WERI-Rb-1 (cell line): Measurements from ENCODE around the gene ZBTB20.

ENCODE experiments used
- DNase-seq: peaks from one replicate; pipeline ENCODE4 v3.0.0-alpha.2; 2020
- H3K27ac ChIP-seq: fragments of 250-450 bp; sonication (Bioruptor Pico); 2 replicates; pipeline ENCODE4 v1.5.1; 2020; ENCODE audit warnings: mild to moderate bottlenecking, moderate library complexity
- H3K27me3 ChIP-seq: fragments of 250-450 bp; sonication (Bioruptor Pico); 2 replicates; pipeline ENCODE4 v1.5.1; 2021; ENCODE audit warnings: mild to moderate bottlenecking, low read depth, moderate library complexity; ENCODE audit not compliant: insufficient read depth, severe bottlenecking
- H3K36me3 ChIP-seq: fragments of 250-450 bp; sonication (Bioruptor Pico); 2 replicates; pipeline ENCODE4 v1.5.1; 2020; ENCODE audit warnings: mild to moderate bottlenecking, moderate library complexity
- H3K4me3 ChIP-seq: 2 replicates; pipeline ENCODE4 v1.5.1; 2011; ENCODE audit warnings: low read depth, mild to moderate bottlenecking, control low read depth, low read length
- H3K9me3 ChIP-seq: fragments of 250-450 bp; sonication (Bioruptor Pico); 2 replicates; pipeline ENCODE4 v1.5.1; 2021; ENCODE audit warnings: mild to moderate bottlenecking, moderate library complexity; ENCODE audit not compliant: severe bottlenecking
- TF ChIP-seq, protein P1 (sequence below): IDR thresholded peaks from 2 replicates; pipeline ENCODE4 v1.5.1; 2011; ENCODE audit warnings: low read depth, mild to moderate bottlenecking, control low read depth, inconsistent platforms, low read length

ZBTB20 gene

DNA sequence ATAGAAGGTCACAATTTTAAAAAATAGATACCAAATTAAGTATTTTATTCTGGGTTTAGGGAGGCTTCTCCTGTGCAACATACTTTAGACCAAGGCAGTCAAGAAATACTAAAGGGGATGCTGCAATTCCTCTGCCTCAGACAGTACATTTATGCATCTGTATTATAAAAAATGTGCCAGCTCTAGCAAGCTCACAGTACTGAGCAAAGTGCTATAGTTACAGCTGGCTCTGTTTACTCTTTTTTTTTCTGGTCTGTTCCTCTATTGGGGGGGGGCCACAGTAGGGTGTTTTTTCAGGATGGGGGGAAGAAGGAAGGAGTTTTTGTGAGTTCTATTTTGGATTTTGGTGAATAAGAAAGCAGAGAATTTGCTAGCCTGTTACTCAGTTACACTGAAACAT lies 668.3 kb downstream of the ZBTB20 start:
- H3K27ac ChIP-seq: no peak overlapping the region
- TF ChIP-seq, protein P1, sequence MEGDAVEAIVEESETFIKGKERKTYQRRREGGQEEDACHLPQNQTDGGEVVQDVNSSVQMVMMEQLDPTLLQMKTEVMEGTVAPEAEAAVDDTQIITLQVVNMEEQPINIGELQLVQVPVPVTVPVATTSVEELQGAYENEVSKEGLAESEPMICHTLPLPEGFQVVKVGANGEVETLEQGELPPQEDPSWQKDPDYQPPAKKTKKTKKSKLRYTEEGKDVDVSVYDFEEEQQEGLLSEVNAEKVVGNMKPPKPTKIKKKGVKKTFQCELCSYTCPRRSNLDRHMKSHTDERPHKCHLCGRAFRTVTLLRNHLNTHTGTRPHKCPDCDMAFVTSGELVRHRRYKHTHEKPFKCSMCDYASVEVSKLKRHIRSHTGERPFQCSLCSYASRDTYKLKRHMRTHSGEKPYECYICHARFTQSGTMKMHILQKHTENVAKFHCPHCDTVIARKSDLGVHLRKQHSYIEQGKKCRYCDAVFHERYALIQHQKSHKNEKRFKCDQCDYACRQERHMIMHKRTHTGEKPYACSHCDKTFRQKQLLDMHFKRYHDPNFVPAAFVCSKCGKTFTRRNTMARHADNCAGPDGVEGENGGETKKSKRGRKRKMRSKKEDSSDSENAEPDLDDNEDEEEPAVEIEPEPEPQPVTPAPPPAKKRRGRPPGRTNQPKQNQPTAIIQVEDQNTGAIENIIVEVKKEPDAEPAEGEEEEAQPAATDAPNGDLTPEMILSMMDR: no peak
- DNase-seq: no peak
- H3K27me3 ChIP-seq: no peaks in the 10 kb centered on the region
- no peak overlapping the region for H3K4me3 ChIP-seq
- no peaks in the 10 kb centered on the region for H3K9me3 ChIP-seq
- no peaks in the 10 kb centered on the region for H3K36me3 ChIP-seq

DNA sequence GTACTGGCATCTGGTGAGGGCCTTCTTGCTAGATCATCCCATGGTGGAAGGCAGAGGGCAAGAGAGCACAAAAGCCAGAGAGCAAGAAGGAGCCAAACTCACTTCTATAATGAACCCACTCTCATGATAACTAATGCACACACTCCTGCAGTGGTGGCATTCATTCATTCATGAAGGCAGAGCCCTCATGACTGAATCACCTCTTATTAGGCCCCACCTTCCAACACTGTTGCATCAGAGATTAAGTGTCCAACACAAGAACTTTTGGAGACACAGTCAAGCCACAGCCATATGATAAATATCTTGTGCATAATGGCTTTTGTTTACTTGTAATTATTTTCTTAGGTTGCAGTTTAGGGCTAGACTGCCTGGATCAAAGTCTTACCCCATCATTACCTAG lies 670.6 kb downstream of the ZBTB20 start:
- DNase-seq: no peak
- Histone ChIP-seq H3K27ac (no peak overlapping the region), H3K36me3 (no peaks in the 10 kb centered on the region), H3K4me3 (no peak overlapping the region), H3K27me3 (peaks cover 3% of the 10 kb centered on the region), H3K9me3 (no peaks in the 10 kb centered on the region)
- TF ChIP-seq, protein P1: no peak

DNA sequence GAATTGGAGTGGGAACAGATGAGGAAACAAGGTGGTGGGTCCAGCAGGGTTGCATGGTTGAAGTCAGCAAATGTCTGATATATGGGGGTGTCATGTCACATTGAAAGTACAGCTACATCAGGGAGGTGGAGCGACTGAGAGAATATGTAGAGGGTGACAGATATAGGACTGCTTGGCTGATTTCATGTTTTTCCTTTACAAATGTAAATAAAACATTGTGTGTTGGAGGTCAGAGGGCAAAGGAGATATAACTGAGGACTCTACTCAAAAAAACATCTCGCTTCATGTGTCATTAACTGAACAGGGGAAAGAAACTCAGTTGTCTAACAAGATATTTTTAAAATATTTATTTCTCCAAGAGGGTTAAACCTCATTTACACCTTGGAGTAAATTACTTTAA lies 675.6 kb downstream of the ZBTB20 start:
- Histone ChIP-seq H3K27me3 (peaks cover 3% of the 10 kb centered on the region), H3K36me3 (no peaks in the 10 kb centered on the region), H3K27ac (no peak overlapping the region), H3K9me3 (no peaks in the 10 kb centered on the region), H3K4me3 (no peak overlapping the region)
- DNase-seq: no peak
- TF ChIP-seq, protein P1: no peak

DNA sequence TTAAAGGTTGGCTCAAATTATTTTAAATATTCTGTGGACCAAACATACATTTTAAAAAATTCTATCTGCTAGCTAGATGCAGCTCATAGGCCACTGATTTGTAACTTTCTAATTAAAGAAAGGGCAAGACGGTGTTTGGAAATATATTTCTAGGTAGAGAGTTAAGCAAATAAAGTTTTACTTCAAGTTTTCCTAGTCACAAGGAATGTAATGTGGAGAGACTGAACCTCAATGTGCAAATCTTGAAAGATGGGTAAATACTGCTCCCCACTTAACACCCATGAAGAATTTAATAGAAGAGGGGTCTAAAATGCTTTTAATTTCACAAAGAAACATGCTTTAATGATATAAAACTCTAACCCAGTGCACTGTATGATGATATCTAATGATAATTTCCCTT lies 678.0 kb downstream of the ZBTB20 start:
- DNase-seq: no peak
- no peaks in the 10 kb centered on the region for H3K36me3 ChIP-seq
- H3K9me3 ChIP-seq: no peaks in the 10 kb centered on the region
- no peak overlapping the region for H3K27ac ChIP-seq
- peaks cover 8% of the 10 kb centered on the region for H3K27me3 ChIP-seq
- TF ChIP-seq, protein P1: no peak
- no peak overlapping the region for H3K4me3 ChIP-seq

DNA sequence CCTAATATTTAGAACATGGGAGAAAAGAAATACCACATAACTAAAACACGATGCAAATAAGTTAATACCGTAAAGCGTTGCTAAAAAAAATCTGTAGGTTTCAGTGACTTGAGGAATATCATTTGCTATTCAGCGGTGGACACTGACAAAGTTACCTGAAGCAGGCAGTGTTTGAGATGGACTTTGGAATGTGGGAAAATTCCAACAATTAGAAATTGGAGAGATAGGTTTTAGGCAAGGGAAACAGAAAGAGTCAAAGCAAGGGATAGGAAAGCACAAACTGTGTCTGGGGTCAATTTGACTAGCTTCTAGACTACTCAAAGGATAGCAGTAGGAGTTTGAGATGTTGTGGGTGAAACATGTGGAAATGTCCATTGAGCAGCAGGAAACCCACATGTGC lies 680.3 kb downstream of the ZBTB20 start:
- DNase-seq: no peak
- Histone ChIP-seq H3K9me3 (no peaks in the 10 kb centered on the region), H3K27me3 (peaks cover 18% of the 10 kb centered on the region), H3K36me3 (no peaks in the 10 kb centered on the region), H3K4me3 (no peak overlapping the region), H3K27ac (no peak overlapping the region)
- TF ChIP-seq, protein P1: no peak

DNA sequence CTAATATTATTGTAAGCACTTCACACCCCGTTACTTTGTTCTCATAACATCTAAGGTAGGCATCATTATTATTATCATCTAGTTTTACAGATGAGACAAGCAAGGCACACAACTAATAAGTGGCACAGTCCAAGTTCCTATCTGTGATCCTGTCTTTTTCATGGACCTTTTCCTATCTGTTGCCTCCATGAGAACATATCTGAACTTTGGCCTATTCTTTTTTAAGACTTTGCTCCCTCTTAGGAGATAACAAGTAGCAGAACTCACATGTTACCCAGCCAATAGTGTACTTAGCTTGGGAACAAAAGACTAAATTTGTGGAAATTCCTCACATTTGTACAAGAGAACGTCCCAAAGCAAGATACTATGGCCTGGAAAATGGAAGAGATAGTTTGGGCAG lies 680.8 kb downstream of the ZBTB20 start:
- no peaks in the 10 kb centered on the region for H3K9me3 ChIP-seq
- H3K27ac ChIP-seq: no peak overlapping the region
- TF ChIP-seq, protein P1: no peak
- no peak for DNase-seq
- H3K27me3 ChIP-seq: peaks cover 18% of the 10 kb centered on the region
- no peaks in the 10 kb centered on the region for H3K36me3 ChIP-seq
- no peak overlapping the region for H3K4me3 ChIP-seq
